GM12878 (cell line): ENCODE data around the gene PPIE. TPM values are rescaled to one million over a fixed set of nuclear protein-coding genes. Genes with fewer than 3 reads are reported as not detected.

Experiments used
- ATAC-seq: fragments of 200-7000 bp; cut with Tn5 transposase; 3 replicates; pipeline ENCODE4 v1.9.1; 2020; ENCODE audit warnings: mild to moderate bottlenecking, moderate library complexity
- BruUV-seq: library from RNA; stranded (reverse); fragments of 400-500 nt; replicated peaks from 2 replicates; lab custom pipeline; 2021; lab: Mats Ljungman, UMichigan
- CTCF ChIA-PET: fragments of 300-600 bp; sonication (Branson Sonifier 250); formaldehyde crosslinking; extraction: SDS; loops from one replicate; lab custom pipeline; 2021; ENCODE audit warnings: inconsistent platforms; lab: Yijun Ruan, JAX
- POLR2A ChIA-PET: fragments of 350-600 bp; formaldehyde crosslinking; extraction: SDS; loops from one replicate; lab custom pipeline; 2021; ENCODE audit warnings: inconsistent platforms; lab: Charles Lee
- RAD21 ChIA-PET: fragments of 300-600 bp; sonication (Branson Sonifier 250); formaldehyde crosslinking; loops from one replicate; lab custom pipeline; 2023; ENCODE audit warnings: antibody characterized with exemption; ENCODE audit not compliant: unreplicated experiment; lab: Charles Lee
- SMC1A ChIA-PET: fragments of 300-600 bp; sonication (Branson Sonifier 250); formaldehyde crosslinking; loops from one replicate; lab custom pipeline; 2023; ENCODE audit not compliant: unreplicated experiment, uncharacterized antibody; lab: Charles Lee
- DNase-seq: peaks from one replicate; pipeline ENCODE4 v3.0.0-alpha.2; 2011; ENCODE audit warnings: low read depth, low spot score
- FAIRE-seq: peaks from 3 replicates; lab custom pipeline; 2011; peaks lifted over from hg19 to GRCh38; lab: Jason Lieb, UNC
- H2AFZ ChIP-seq: 2 replicates; pipeline ENCODE4 v1.6.0; 2011; ENCODE audit warnings: low read depth, low read length, control low read depth; ENCODE audit not compliant: control insufficient read depth
- H3K27ac ChIP-seq: 2 replicates; pipeline ENCODE4 v1.5.1; 2011; ENCODE audit warnings: control low read depth; ENCODE audit not compliant: control insufficient read depth, insufficient read depth
- H3K27me3 ChIP-seq, 2 experiments: replicated peaks in 1 of 2; 2 replicates each; pipeline versions ENCODE4 v1.6.0 to v1.6.1; 2011; ENCODE audit warnings: low read length in 1 of 2; ENCODE audit not compliant: control insufficient read depth in 2 of 2, insufficient read depth in 2 of 2
- H3K36me3 ChIP-seq, 2 experiments: 2 replicates each; pipeline ENCODE4 v1.5.1; 2011; ENCODE audit warnings: low read length in 1 of 2; ENCODE audit not compliant: control insufficient read depth in 2 of 2, insufficient read depth in 2 of 2
- H3K4me1 ChIP-seq: 2 replicates; pipeline ENCODE4 v1.6.1; 2011; ENCODE audit warnings: mild to moderate bottlenecking, low read length, moderate library complexity, mixed read lengths; ENCODE audit not compliant: control insufficient read depth, insufficient read depth
- H3K4me2 ChIP-seq: 2 replicates; pipeline ENCODE4 v1.6.0; 2011; ENCODE audit warnings: control low read depth; ENCODE audit not compliant: control insufficient read depth, insufficient read depth
- H3K4me3 ChIP-seq: fragments of 200-600 bp; sonication (generic); 2 replicates; pipeline ENCODE4 v1.5.1; 2016
- H3K79me2 ChIP-seq: 2 replicates; pipeline ENCODE4 v1.6.0; 2011; ENCODE audit warnings: low read length; ENCODE audit not compliant: control insufficient read depth, insufficient read depth
- H3K9ac ChIP-seq: 2 replicates; pipeline ENCODE4 v1.8.0; 2011; ENCODE audit warnings: low read length, control low read depth, mixed read lengths; ENCODE audit not compliant: control insufficient read depth, insufficient read depth
- H3K9me3 ChIP-seq: replicated peaks from 3 replicates; pipeline ENCODE4 v1.5.1; 2011; ENCODE audit warnings: mild to moderate bottlenecking, low read length; ENCODE audit not compliant: control insufficient read depth, insufficient read depth
- H4K20me1 ChIP-seq: 2 replicates; pipeline ENCODE4 v1.6.0; 2011; ENCODE audit not compliant: control insufficient read depth, insufficient read depth
- ASH2L ChIP-seq: fragments of 300-600, 200-600 bp; sonication (generic); IDR thresholded peaks from 2 replicates; pipeline ENCODE4 v1.6.1; 2017; ENCODE audit warnings: low read depth, mild to moderate bottlenecking, borderline replicate concordance
- ESRRA ChIP-seq: IDR thresholded peaks from 2 replicates; pipeline ENCODE4 v1.6.1; 2012; ENCODE audit warnings: mild to moderate bottlenecking, low read length, improper control_type of control experiment
- ETV6 ChIP-seq, 2 experiments: fragments of 450-650 bp in 1 of 2; IDR thresholded peaks in 1 of 2; conservative IDR thresholded peaks in 1 of 2; 2 replicates each; pipeline ENCODE4 v1.6.1; 2014; ENCODE audit warnings: antibody characterized with exemption in 1 of 2, borderline replicate concordance in 1 of 2, low read depth in 1 of 2, mild to moderate bottlenecking in 1 of 2, moderate library complexity in 1 of 2
- HDAC6 ChIP-seq: fragments of 200-600 bp; sonication (generic); IDR thresholded peaks from one replicate; pipeline ENCODE4 v1.8.0; 2017; ENCODE audit warnings: antibody characterized with exemption; ENCODE audit not compliant: unreplicated experiment
- MEF2A ChIP-seq: IDR thresholded peaks from 2 replicates; pipeline ENCODE4 v1.6.1; 2011; ENCODE audit warnings: low read depth, mild to moderate bottlenecking, low read length, moderate library complexity; ENCODE audit not compliant: insufficient read depth
- NR2F1 ChIP-seq: fragments of 450-650 bp; conservative IDR thresholded peaks from 2 replicates; pipeline ENCODE4 v1.6.1; 2017; ENCODE audit warnings: mild to moderate bottlenecking
- RAD51 ChIP-seq: fragments of 450-650 bp; IDR thresholded peaks from 2 replicates; pipeline ENCODE4 v1.6.1; 2016; ENCODE audit warnings: moderate library complexity, mild to moderate bottlenecking, inconsistent platforms
- RCOR1 ChIP-seq: conservative IDR thresholded peaks from 2 replicates; pipeline ENCODE4 v1.6.1; 2012; ENCODE audit warnings: low read depth, low read length, improper control_type of control experiment
- WGBS: methylation state at CpG from one replicate; pipeline ENCODE4 v1.1.6; 2016; ENCODE audit warnings: low lambda C conversion rate; ENCODE audit not compliant: insufficient replicate concordance, insufficient coverage; ENCODE audit errors: missing lambda C conversion rate; 5-methylcytosine and 5-hydroxymethylcytosine counted together
- in situ Hi-C: fragments of 300-500 bp; cut with MboI; formaldehyde crosslinking; loops from 9 replicates; pipeline ENCODE4 v1.14.3; 2018; ENCODE audit warnings: mixed read lengths
- intact Hi-C: fragments of 100-400 bp; cut with micrococcal nuclease; formaldehyde crosslinking; loops from one replicate; pipeline ENCODE4 v1.14.2; 2022; ENCODE audit not compliant: unreplicated experiment
- polyA plus RNA-seq, 11 experiments: library from polyadenylated mRNA; depleted of rRNA in 4 of 11; unstranded in 6 of 11; stranded (reverse) in 5 of 11; fragments of >200 nt; fragmentation: Nextera tagmentation in 4 of 11; fragmentation: Illumina TruSeq in 1 of 11; extraction: Ambion mirVana in 4 of 11; extraction: Trizol in 1 of 11; gene quantifications; 1 replicate in 1 of 11; 2 replicates in 10 of 11; pipeline versions ENCODE4 v1.2.1 to v1.2.3, GENCODE V29; 2011 to 2016; ENCODE audit warnings: inconsistent platforms in 2 of 11, missing spikeins in 2 of 11, low read depth in 1 of 11
- total RNA-seq, 4 experiments: library from RNA; depleted of rRNA in 3 of 4; stranded (reverse); fragments of >200 nt in 3 of 4; fragmentation: Illumina TruSeq in 1 of 4; extraction: Trizol in 1 of 4; gene quantifications; 2 replicates each; pipeline versions ENCODE4 v1.2.1 to v1.2.3, GENCODE V29; 2013 to 2021
- TF ChIP-seq, protein P1 (sequence below): fragments of 450-650 bp; formaldehyde crosslinking; IDR thresholded peaks from 2 replicates; pipeline ENCODE4 v1.4.0; 2020; ENCODE audit warnings: mild to moderate bottlenecking, moderate library complexity
- TF ChIP-seq, protein P2 (sequence below): IDR thresholded peaks from 2 replicates; pipeline ENCODE4 v1.6.1; 2011; ENCODE audit warnings: borderline replicate concordance, low read depth, mild to moderate bottlenecking, moderate library complexity, low read length; ENCODE audit not compliant: insufficient read depth, poor library complexity, severe bottlenecking
- TF ChIP-seq, protein P3 (sequence below): fragments of 450-650 bp; conservative IDR thresholded peaks from 2 replicates; pipeline ENCODE4 v1.6.1; 2017; ENCODE audit warnings: mild to moderate bottlenecking, moderate library complexity
- TF ChIP-seq, protein P4 (sequence below): fragments of 450-650 bp; IDR thresholded peaks from 2 replicates; pipeline ENCODE4 v1.6.1; 2018; ENCODE audit warnings: borderline replicate concordance, mild to moderate bottlenecking; ENCODE audit not compliant: partially characterized antibody

PPIE gene
- total and polyA plus RNA-seq, 10 of the 15 experiments (the other 5 are each of a cell fraction or from before 2014, with no cell fraction given): 36.6 to 163 (median 70.1) TPM

DNA sequence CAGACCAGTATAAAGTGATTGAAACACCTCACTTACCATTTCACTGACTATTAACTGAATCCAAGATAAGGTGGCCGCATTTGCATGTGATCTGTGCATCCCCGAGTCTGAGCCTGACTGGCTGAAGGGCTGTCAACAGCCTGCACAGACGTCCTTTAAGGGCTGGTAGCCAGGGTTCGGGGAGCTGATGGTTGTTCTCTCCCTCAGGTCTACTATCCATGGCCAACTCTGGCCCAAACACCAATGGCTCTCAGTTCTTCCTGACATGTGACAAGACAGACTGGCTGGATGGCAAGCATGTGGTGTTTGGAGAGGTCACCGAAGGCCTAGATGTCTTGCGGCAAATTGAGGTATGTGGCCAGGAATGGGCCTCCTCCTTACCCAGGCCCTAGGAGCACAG, 14.0 kb downstream of the PPIE start:
- intact Hi-C loops (no loop called here), in situ Hi-C loops (no loop called here)
- Histone ChIP-seq H3K27me3 (no peaks in the 10 kb centered on the region), H4K20me1 (no peaks in the 10 kb centered on the region), H3K36me3 (peaks cover 25 to 52% of the 10 kb centered on the region in 2 experiments), H3K27ac (no peak overlapping the region), H3K4me2 (no peak overlapping the region), H3K4me3 (no peak overlapping the region), H3K9ac (no peak overlapping the region), H3K79me2 (no peaks in the 10 kb centered on the region), H3K9me3 (no peaks in the 10 kb centered on the region), H3K4me1 (no peaks in the 10 kb centered on the region), H2AFZ (no peak overlapping the region)
- ChIA-PET POLR2A (no interaction called here), CTCF (no interaction called here), SMC1A (no interaction called here), RAD21 (no interaction called here)
- ATAC-seq (no peak), DNase-seq (no peak), FAIRE-seq (no peak)
- WGBS: 77% methylated on average over 6 of the region's 6 CpGs
- no TSS peak for BruUV-seq
- TF ChIP-seq ASH2L: no peak
- TF ChIP-seq, protein P1, sequence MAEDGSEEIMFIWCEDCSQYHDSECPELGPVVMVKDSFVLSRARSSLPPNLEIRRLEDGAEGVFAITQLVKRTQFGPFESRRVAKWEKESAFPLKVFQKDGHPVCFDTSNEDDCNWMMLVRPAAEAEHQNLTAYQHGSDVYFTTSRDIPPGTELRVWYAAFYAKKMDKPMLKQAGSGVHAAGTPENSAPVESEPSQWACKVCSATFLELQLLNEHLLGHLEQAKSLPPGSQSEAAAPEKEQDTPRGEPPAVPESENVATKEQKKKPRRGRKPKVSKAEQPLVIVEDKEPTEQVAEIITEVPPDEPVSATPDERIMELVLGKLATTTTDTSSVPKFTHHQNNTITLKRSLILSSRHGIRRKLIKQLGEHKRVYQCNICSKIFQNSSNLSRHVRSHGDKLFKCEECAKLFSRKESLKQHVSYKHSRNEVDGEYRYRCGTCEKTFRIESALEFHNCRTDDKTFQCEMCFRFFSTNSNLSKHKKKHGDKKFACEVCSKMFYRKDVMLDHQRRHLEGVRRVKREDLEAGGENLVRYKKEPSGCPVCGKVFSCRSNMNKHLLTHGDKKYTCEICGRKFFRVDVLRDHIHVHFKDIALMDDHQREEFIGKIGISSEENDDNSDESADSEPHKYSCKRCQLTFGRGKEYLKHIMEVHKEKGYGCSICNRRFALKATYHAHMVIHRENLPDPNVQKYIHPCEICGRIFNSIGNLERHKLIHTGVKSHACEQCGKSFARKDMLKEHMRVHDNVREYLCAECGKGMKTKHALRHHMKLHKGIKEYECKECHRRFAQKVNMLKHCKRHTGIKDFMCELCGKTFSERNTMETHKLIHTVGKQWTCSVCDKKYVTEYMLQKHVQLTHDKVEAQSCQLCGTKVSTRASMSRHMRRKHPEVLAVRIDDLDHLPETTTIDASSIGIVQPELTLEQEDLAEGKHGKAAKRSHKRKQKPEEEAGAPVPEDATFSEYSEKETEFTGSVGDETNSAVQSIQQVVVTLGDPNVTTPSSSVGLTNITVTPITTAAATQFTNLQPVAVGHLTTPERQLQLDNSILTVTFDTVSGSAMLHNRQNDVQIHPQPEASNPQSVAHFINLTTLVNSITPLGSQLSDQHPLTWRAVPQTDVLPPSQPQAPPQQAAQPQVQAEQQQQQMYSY (CRISPR knock-in tag): no peak
- TF ChIP-seq HDAC6: no peak
- no peak for TF ChIP-seq NR2F1
- no peak for TF ChIP-seq ETV6 (conservative IDR thresholded peaks at IDR 0.05 in 1 of 2, IDR thresholded peaks at IDR 0.05 in 1 of 2; ENCODE audit: borderline replicate concordance in 1 of 2, low read depth in 1 of 2)
- TF ChIP-seq MEF2A: no peak
- TF ChIP-seq, protein P2, sequence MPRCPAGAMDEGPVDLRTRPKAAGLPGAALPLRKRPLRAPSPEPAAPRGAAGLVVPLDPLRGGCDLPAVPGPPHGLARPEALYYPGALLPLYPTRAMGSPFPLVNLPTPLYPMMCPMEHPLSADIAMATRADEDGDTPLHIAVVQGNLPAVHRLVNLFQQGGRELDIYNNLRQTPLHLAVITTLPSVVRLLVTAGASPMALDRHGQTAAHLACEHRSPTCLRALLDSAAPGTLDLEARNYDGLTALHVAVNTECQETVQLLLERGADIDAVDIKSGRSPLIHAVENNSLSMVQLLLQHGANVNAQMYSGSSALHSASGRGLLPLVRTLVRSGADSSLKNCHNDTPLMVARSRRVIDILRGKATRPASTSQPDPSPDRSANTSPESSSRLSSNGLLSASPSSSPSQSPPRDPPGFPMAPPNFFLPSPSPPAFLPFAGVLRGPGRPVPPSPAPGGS: no peak
- TF ChIP-seq RCOR1: no peak
- TF ChIP-seq, protein P3, sequence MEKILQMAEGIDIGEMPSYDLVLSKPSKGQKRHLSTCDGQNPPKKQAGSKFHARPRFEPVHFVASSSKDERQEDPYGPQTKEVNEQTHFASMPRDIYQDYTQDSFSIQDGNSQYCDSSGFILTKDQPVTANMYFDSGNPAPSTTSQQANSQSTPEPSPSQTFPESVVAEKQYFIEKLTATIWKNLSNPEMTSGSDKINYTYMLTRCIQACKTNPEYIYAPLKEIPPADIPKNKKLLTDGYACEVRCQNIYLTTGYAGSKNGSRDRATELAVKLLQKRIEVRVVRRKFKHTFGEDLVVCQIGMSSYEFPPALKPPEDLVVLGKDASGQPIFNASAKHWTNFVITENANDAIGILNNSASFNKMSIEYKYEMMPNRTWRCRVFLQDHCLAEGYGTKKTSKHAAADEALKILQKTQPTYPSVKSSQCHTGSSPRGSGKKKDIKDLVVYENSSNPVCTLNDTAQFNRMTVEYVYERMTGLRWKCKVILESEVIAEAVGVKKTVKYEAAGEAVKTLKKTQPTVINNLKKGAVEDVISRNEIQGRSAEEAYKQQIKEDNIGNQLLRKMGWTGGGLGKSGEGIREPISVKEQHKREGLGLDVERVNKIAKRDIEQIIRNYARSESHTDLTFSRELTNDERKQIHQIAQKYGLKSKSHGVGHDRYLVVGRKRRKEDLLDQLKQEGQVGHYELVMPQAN: no peak
- TF ChIP-seq ESRRA: no peak
- TF ChIP-seq, protein P4, sequence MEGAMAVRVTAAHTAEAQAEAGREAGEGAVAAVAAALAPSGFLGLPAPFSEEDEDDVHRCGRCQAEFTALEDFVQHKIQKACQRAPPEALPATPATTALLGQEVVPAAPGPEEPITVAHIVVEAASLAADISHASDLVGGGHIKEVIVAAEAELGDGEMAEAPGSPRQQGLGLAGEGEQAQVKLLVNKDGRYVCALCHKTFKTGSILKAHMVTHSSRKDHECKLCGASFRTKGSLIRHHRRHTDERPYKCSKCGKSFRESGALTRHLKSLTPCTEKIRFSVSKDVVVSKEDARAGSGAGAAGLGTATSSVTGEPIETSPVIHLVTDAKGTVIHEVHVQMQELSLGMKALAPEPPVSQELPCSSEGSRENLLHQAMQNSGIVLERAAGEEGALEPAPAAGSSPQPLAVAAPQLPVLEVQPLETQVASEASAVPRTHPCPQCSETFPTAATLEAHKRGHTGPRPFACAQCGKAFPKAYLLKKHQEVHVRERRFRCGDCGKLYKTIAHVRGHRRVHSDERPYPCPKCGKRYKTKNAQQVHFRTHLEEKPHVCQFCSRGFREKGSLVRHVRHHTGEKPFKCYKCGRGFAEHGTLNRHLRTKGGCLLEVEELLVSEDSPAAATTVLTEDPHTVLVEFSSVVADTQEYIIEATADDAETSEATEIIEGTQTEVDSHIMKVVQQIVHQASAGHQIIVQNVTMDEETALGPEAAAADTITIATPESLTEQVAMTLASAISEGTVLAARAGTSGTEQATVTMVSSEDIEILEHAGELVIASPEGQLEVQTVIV: no peak
- no peak for TF ChIP-seq RAD51
